HG02623 (cell line): ENCODE results near the gene EDIL3.

Experiments
- ATAC-seq: cut with Tn5 transposase; IDR thresholded peaks from one replicate; pipeline ENCODE4 v1.9.1; 2021; ENCODE audit warnings: moderate library complexity; ENCODE audit not compliant: unreplicated experiment

The EDIL3 gene

GRCh38 chr5:84384604-84385575 lies at the start of gene EDIL3:
TSS of gene EDIL3 (minus strand) at chr5:84384880. CDS start at chr5:84384374, 506 bp downstream.
- ATAC-seq = no peak

GRCh38 chr5:84433461-84433860 lies 48.8 kb upstream of the EDIL3 start:
- ATAC-seq = no peak

- no peak for ATAC-seq
These were observed 46.4 kb upstream of the EDIL3 start for GRCh38 chr5:84430863-84431663.

GRCh38 chr5:84430079-84430478 lies 45.4 kb upstream of the EDIL3 start:
- no peak for ATAC-seq

- ATAC-seq = no peak
These were observed 40.7 kb upstream of the EDIL3 start for GRCh38 chr5:84425365-84425881.

GRCh38 chr5:84419742-84420141 lies 35.1 kb upstream of the EDIL3 start:
- no peak for ATAC-seq

GRCh38 chr5:84411832-84412605 lies 27.3 kb upstream of the EDIL3 start:
- ATAC-seq = no peak

GRCh38 chr5:84406111-84406510 lies 21.4 kb upstream of the EDIL3 start:
- no peak for ATAC-seq

- ATAC-seq = no peak
These were observed 19.1 kb upstream of the EDIL3 start for GRCh38 chr5:84403773-84404172.

- ATAC-seq = no peak
These were observed 12.7 kb upstream of the EDIL3 start for GRCh38 chr5:84397385-84397784.

GRCh38 chr5:84393969-84394368 lies 9.3 kb upstream of the EDIL3 start:
- no peak for ATAC-seq

GRCh38 chr5:84392836-84393235 lies 8.2 kb upstream of the EDIL3 start:
- no peak for ATAC-seq

GRCh38 chr5:84385705-84386104 lies 1.0 kb upstream of the EDIL3 start:
- no peak for ATAC-seq

- ATAC-seq = no peak
These were observed 670 bp downstream of the EDIL3 start for GRCh38 chr5:84383816-84384603.

GRCh38 chr5:84383296-84383815 lies 1.3 kb downstream of the EDIL3 start:
- ATAC-seq = no peak

- ATAC-seq = no peak
These were observed 2.1 kb downstream of the EDIL3 start for GRCh38 chr5:84382363-84383295.

- no peak for ATAC-seq
These were observed 2.9 kb downstream of the EDIL3 start for GRCh38 chr5:84381502-84382362.

GRCh38 chr5:84379749-84380148 lies 4.9 kb downstream of the EDIL3 start:
- ATAC-seq = no peak
